OCI-M2 (cell line): ENCODE measurements around the gene NLGN1.
"Not testable (repeated sequence)": the region's sequence is repeated elsewhere in the genome, so short reads cannot be mapped to it uniquely, and the experiment has no call there.

Experiments used
- DNase-seq: peaks from one replicate; lab custom pipeline; 2025; ENCODE audit not compliant: unreplicated experiment; lab: John Stamatoyannopoulos, UW

Gene NLGN1

GRCh38 chr3:173397161-173398110 is at the start of gene NLGN1:
Gene NLGN1, plus strand, starts transcription at chr3:173397744.
- DNase-seq, result peak; percentile 41

GRCh38 chr3:173351886-173352285 is 45.7 kb upstream of the NLGN1 start:
- no peak for DNase-seq

GRCh38 chr3:173353137-173353536 is 44.4 kb upstream of the NLGN1 start:
- not testable (repeated sequence) for DNase-seq

- no peak for DNase-seq
Observed at GRCh38 chr3:173354124-173354523, 43.4 kb upstream of the NLGN1 start.

GRCh38 chr3:173371848-173372487 is 25.6 kb upstream of the NLGN1 start:
- DNase-seq, result no peak

- DNase-seq, result no peak
Observed at GRCh38 chr3:173380681-173381080, 16.9 kb upstream of the NLGN1 start.

- not testable (repeated sequence) for DNase-seq
Observed at GRCh38 chr3:173381936-173382335, 15.6 kb upstream of the NLGN1 start.

- no peak for DNase-seq
Observed at GRCh38 chr3:173395073-173395411, 2.5 kb upstream of the NLGN1 start.

GRCh38 chr3:173395412-173396181 is 1.9 kb upstream of the NLGN1 start:
- peak; percentile 40 for DNase-seq

- no peak for DNase-seq
Observed at GRCh38 chr3:173396191-173397041, 1.1 kb upstream of the NLGN1 start.

GRCh38 chr3:173398111-173398479 is 551 bp downstream of the NLGN1 start:
- no peak for DNase-seq

GRCh38 chr3:173399044-173399443 is 1.5 kb downstream of the NLGN1 start:
- no peak for DNase-seq

- DNase-seq, result no peak
Observed at GRCh38 chr3:173401369-173401768, 3.8 kb downstream of the NLGN1 start.

- no peak for DNase-seq
Observed at GRCh38 chr3:173402656-173403055, 5.1 kb downstream of the NLGN1 start.

- DNase-seq, result no peak
Observed at GRCh38 chr3:173403376-173403775, 5.8 kb downstream of the NLGN1 start.

GRCh38 chr3:173404156-173404555 is 6.6 kb downstream of the NLGN1 start:
- no peak for DNase-seq

- no peak for DNase-seq
Observed at GRCh38 chr3:173410436-173410835, 12.9 kb downstream of the NLGN1 start.

GRCh38 chr3:173410849-173411248 is 13.3 kb downstream of the NLGN1 start:
- DNase-seq, result no peak

- DNase-seq, result peak; percentile 4
Observed at GRCh38 chr3:173411375-173411973, 13.9 kb downstream of the NLGN1 start.

- DNase-seq, result no peak
Observed at GRCh38 chr3:173416070-173416469, 18.5 kb downstream of the NLGN1 start.
